PC-9 (cell line): Measurements from ENCODE around the gene PKLR. TPM values are rescaled to one million over a fixed set of nuclear protein-coding genes. Genes with fewer than 3 reads are reported as not detected.

Source experiments
- BruUV-seq: library from RNA; stranded (reverse); fragments of 400-500 nt; replicated peaks from 2 replicates; lab custom pipeline; 2021; lab: Mats Ljungman, UMichigan
- CTCF ChIA-PET: fragments of 300-600 bp; sonication (Branson Sonifier 250); formaldehyde crosslinking; loops from one replicate; lab custom pipeline; 2022; ENCODE audit warnings: antibody characterized with exemption; lab: Charles Lee
- POLR2A ChIA-PET: fragments of 300-600 bp; sonication (Branson Sonifier 250); formaldehyde crosslinking; loops from one replicate; lab custom pipeline; 2022; ENCODE audit warnings: antibody characterized with exemption; ENCODE audit not compliant: unreplicated experiment; lab: Charles Lee
- DNase-seq, 2 experiments: peaks; one replicate each; pipeline versions ENCODE4 v3.0.0 to v3.0.0-alpha.2; 2015 to 2022; ENCODE audit warnings: mixed read lengths in 1 of 2
- H2AFZ ChIP-seq: fragments of 200-600 bp; sonication (generic); 2 replicates; pipeline ENCODE4 v1.8.1; 2017; ENCODE audit warnings: antibody characterized with exemption
- H3F3A ChIP-seq: fragments of 200-600 bp; sonication (generic); 2 replicates; pipeline ENCODE4 v1.8.1; 2017; ENCODE audit warnings: antibody characterized with exemption, mild to moderate bottlenecking, low read depth; ENCODE audit not compliant: insufficient read depth
- H3K27ac ChIP-seq: fragments of 200-600 bp; sonication (generic); 2 replicates; pipeline ENCODE4 v1.6.1; 2016; ENCODE audit warnings: mixed run types
- H3K27me3 ChIP-seq: fragments of 200-600 bp; sonication (generic); 2 replicates; pipeline ENCODE4 v1.6.1; 2016; ENCODE audit warnings: low read depth, mixed run types; ENCODE audit not compliant: insufficient read depth
- H3K36me3 ChIP-seq: fragments of 200-600 bp; sonication (generic); 2 replicates; pipeline ENCODE4 v1.6.1; 2016; ENCODE audit warnings: low read depth, mixed run types
- H3K4me1 ChIP-seq: fragments of 200-600 bp; sonication (generic); replicated peaks from 2 replicates; pipeline ENCODE4 v1.6.1; 2016; ENCODE audit warnings: mixed run types; ENCODE audit not compliant: insufficient read depth
- H3K4me2 ChIP-seq: fragments of 200-600 bp; sonication (generic); 2 replicates; pipeline ENCODE4 v1.6.1; 2017; ENCODE audit warnings: mixed run types
- H3K4me3 ChIP-seq: fragments of 200-600 bp; sonication (generic); 2 replicates; pipeline ENCODE4 v1.6.1; 2016; ENCODE audit warnings: mixed run types
- H3K79me2 ChIP-seq: fragments of 200-600 bp; sonication (generic); 2 replicates; pipeline ENCODE4 v1.6.1; 2017; ENCODE audit warnings: low read depth, mixed run types
- H3K9me2 ChIP-seq: fragments of 200-600 bp; sonication (generic); 2 replicates; pipeline ENCODE4 v1.8.1; 2017; ENCODE audit warnings: mild to moderate bottlenecking; ENCODE audit not compliant: insufficient read depth
- H3K9me3 ChIP-seq: fragments of 200-600 bp; sonication (generic); 2 replicates; pipeline ENCODE4 v1.8.1; 2016; ENCODE audit warnings: low read depth; ENCODE audit not compliant: insufficient read depth
- H4K20me1 ChIP-seq: fragments of 200-600 bp; sonication (generic); 2 replicates; pipeline ENCODE4 v1.8.1; 2017; ENCODE audit not compliant: insufficient read depth
- EZH2 ChIP-seq: fragments of 200-600 bp; sonication (generic); IDR thresholded peaks from 2 replicates; pipeline ENCODE4 v1.8.0; 2017; ENCODE audit warnings: antibody characterized with exemption, low read depth
- intact Hi-C: fragments of 100-400 bp; cut with micrococcal nuclease; formaldehyde crosslinking; loops from one replicate; pipeline ENCODE4 v1.10.0; 2022; ENCODE audit not compliant: unreplicated experiment
- total RNA-seq: library from RNA; stranded (reverse); gene quantifications from 2 replicates; pipeline ENCODE4 v1.2.3, GENCODE V29; 2021
- TF ChIP-seq, protein P1 (sequence below): fragments of 200-600 bp; sonication (generic); conservative IDR thresholded peaks from 2 replicates; pipeline ENCODE4 v1.6.1; 2017; ENCODE audit warnings: mixed run types, antibody characterized with exemption, mild to moderate bottlenecking, moderate library complexity

PKLR gene
- total RNA-seq, 1 experiment from 2014 or later = not detected

DNA sequence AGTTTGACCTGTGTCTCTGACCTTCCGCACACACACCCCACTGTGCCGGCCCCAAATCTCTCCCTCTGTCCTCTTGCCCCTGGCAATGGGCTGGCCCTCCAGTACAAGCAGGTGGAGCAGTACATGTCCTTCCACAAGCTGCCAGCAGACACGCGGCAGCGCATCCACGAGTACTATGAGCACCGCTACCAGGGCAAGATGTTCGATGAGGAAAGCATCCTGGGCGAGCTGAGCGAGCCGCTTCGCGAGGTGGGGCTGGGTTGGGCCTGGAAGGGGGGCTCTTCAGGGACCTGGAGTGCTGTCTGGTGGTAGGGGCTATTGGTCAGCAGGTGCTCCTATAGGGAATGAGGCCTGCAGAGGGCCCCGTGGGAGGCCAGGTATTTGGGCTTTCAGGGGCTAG, 16.2 kb downstream of the PKLR start:
- H3K4me1 ChIP-seq = no peaks in the 10 kb centered on the region
- H3K4me2 ChIP-seq = no peak overlapping the region
- H3K79me2 ChIP-seq = no peaks in the 10 kb centered on the region
- intact Hi-C loops = no loop called here
- DNase-seq = no peak
- no peak overlapping the region for H2AFZ ChIP-seq
- no peak for TF ChIP-seq EZH2
- TF ChIP-seq, protein P1, sequence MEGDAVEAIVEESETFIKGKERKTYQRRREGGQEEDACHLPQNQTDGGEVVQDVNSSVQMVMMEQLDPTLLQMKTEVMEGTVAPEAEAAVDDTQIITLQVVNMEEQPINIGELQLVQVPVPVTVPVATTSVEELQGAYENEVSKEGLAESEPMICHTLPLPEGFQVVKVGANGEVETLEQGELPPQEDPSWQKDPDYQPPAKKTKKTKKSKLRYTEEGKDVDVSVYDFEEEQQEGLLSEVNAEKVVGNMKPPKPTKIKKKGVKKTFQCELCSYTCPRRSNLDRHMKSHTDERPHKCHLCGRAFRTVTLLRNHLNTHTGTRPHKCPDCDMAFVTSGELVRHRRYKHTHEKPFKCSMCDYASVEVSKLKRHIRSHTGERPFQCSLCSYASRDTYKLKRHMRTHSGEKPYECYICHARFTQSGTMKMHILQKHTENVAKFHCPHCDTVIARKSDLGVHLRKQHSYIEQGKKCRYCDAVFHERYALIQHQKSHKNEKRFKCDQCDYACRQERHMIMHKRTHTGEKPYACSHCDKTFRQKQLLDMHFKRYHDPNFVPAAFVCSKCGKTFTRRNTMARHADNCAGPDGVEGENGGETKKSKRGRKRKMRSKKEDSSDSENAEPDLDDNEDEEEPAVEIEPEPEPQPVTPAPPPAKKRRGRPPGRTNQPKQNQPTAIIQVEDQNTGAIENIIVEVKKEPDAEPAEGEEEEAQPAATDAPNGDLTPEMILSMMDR = no peak
- no peak overlapping the region for H3K27ac ChIP-seq
- no peaks in the 10 kb centered on the region for H3K36me3 ChIP-seq
- no peaks in the 10 kb centered on the region for H3K9me3 ChIP-seq
- H3K4me3 ChIP-seq = no peak overlapping the region
- H3K9me2 ChIP-seq = no peaks in the 10 kb centered on the region
- H4K20me1 ChIP-seq = no peaks in the 10 kb centered on the region
- peaks cover 5% of the 10 kb centered on the region; the same call in 1 of the 2 replicates for H3F3A ChIP-seq
- POLR2A ChIA-PET = no interaction called here
- BruUV-seq = no TSS peak
- H3K27me3 ChIP-seq = no peaks in the 10 kb centered on the region
- CTCF ChIA-PET = no interaction called here

DNA sequence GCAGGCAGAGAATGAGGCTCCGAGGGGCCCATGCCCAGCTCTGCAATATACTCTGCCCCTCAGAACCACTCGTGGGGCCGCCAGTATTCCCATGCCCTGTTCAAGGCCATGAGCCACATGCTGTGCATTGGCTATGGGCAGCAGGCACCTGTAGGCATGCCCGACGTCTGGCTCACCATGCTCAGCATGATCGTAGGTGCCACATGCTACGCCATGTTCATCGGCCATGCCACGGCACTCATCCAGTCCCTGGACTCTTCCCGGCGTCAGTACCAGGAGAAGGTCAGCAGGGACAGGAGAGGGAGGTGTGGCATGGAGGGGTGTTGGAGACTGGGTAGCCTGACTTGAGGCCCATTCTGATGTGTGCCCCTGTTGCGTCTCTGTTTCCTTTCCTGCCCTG, 16.8 kb downstream of the PKLR start:
- no peaks in the 10 kb centered on the region for H3K4me1 ChIP-seq
- no peaks in the 10 kb centered on the region for H3K9me3 ChIP-seq
- no peaks in the 10 kb centered on the region for H3K36me3 ChIP-seq
- H4K20me1 ChIP-seq = no peaks in the 10 kb centered on the region
- no peak overlapping the region for H2AFZ ChIP-seq
- BruUV-seq = no TSS peak
- H3K4me3 ChIP-seq = no peak overlapping the region
- H3K9me2 ChIP-seq = no peaks in the 10 kb centered on the region
- H3K4me2 ChIP-seq = no peak overlapping the region
- intact Hi-C loops = no loop called here
- ChIA-PET CTCF (no interaction called here), POLR2A (no interaction called here)
- no peaks in the 10 kb centered on the region for H3K27me3 ChIP-seq
- no peak for TF ChIP-seq EZH2
- TF ChIP-seq, protein P1 = no peak
- no peaks in the 10 kb centered on the region for H3K79me2 ChIP-seq
- H3F3A ChIP-seq = peaks cover 5% of the 10 kb centered on the region; the same call in 1 of the 2 replicates
- no peak overlapping the region for H3K27ac ChIP-seq
- no peak for DNase-seq

DNA sequence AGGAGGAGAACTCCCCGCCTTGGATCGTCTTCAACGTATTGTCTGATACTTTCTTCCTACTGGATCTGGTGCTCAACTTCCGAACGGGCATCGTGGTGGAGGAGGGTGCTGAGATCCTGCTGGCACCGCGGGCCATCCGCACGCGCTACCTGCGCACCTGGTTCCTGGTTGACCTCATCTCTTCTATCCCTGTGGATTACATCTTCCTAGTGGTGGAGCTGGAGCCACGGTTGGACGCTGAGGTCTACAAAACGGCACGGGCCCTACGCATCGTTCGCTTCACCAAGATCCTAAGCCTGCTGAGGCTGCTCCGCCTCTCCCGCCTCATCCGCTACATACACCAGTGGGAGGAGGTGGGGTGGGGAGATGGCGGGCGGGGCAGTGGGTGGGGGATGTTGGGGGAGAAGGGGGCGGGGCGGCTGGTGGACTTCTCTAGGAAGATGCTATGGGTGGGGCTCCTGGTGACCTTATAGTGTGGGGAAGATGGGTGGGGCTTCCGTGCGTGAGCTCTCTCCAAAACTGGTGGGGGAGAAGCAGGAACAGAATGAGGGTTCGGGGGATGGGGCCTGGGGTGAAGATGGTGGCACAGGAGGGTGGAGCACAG, 18.6 kb downstream of the PKLR start:
- no peaks in the 10 kb centered on the region for H4K20me1 ChIP-seq
- H3K36me3 ChIP-seq = no peaks in the 10 kb centered on the region
- no peak overlapping the region for H2AFZ ChIP-seq
- H3K27ac ChIP-seq = no peak overlapping the region
- DNase-seq = no peak
- H3K9me2 ChIP-seq = no peaks in the 10 kb centered on the region
- TF ChIP-seq, protein P1 = no peak
- TF ChIP-seq EZH2 = no peak
- POLR2A ChIA-PET = no interaction called here
- peaks cover 19% of the 10 kb centered on the region; the same call in 1 of the 2 replicates for H3F3A ChIP-seq
- BruUV-seq = no TSS peak
- intact Hi-C loops = no loop called here
- no peaks in the 10 kb centered on the region for H3K27me3 ChIP-seq
- CTCF ChIA-PET = no interaction called here
- 0 out of 2 replicates have a peak, but pooled peaks cover 4% of the 10 kb centered on the region for H3K4me1 ChIP-seq
- H3K4me2 ChIP-seq = no peak overlapping the region
- H3K4me3 ChIP-seq = no peak overlapping the region
- H3K9me3 ChIP-seq = no peaks in the 10 kb centered on the region
- H3K79me2 ChIP-seq = no peaks in the 10 kb centered on the region
